Upper lobe of left lung (tissue), 6 donors: Measurements from ENCODE around the gene FRMPD2. TPM values are rescaled to one million over a fixed set of nuclear protein-coding genes. Genes with fewer than 3 reads are reported as not detected.

Source experiments
- ATAC-seq, 2 donors: fragments of 200-7000 bp; cut with Tn5 transposase; one replicate each; pipeline ENCODE4 v1.9.1; 2022; ENCODE audit warnings: mild to moderate bottlenecking in 2 of 2, moderate library complexity in 2 of 2; ENCODE audit not compliant: low FRiP score in 2 of 2
- DNase-seq, 2 donors: peaks; one replicate each; pipeline ENCODE4 v3.0.0-alpha.2; 2019 to 2020
- H3K27ac ChIP-seq, 4 donors: fragments of 200-600 bp; sonication (generic); one replicate each; pipeline ENCODE4 v1.5.1; 2016 to 2019
- H3K27me3 ChIP-seq, 4 donors: fragments of 200-600 bp; sonication (generic); one replicate each; pipeline ENCODE4 v1.5.1; 2017 to 2019
- H3K36me3 ChIP-seq, 4 donors: fragments of 200-600 bp; sonication (generic); one replicate each; pipeline ENCODE4 v1.5.1; 2016 to 2019
- H3K4me1 ChIP-seq, 4 donors: fragments of 200-600 bp; sonication (generic); one replicate each; pipeline ENCODE4 v1.5.1; 2018 to 2019
- H3K4me3 ChIP-seq, 4 donors: fragments of 200-600 bp; sonication (generic); one replicate each; pipeline ENCODE4 v1.5.1; 2017 to 2019; ENCODE audit warnings: mild to moderate bottlenecking in 2 of 4, moderate library complexity in 1 of 4
- H3K9me3 ChIP-seq, 4 donors: fragments of 200-600 bp; sonication (generic); one replicate each; pipeline ENCODE4 v1.5.1; 2018 to 2019
- EP300 ChIP-seq, 4 donors: sonication (generic); formaldehyde crosslinking; IDR thresholded peaks; one replicate each; pipeline ENCODE4 v1.5.1; 2017; ENCODE audit warnings: antibody characterized with exemption in 4 of 4, control low read depth in 2 of 4
- POLR2A ChIP-seq, 4 donors: fragments of 450-650 bp; IDR thresholded peaks; one replicate each; pipeline ENCODE4 v1.5.1; 2016 to 2017; ENCODE audit warnings: antibody characterized with exemption in 4 of 4, mild to moderate bottlenecking in 2 of 4
- POLR2AphosphoS5 ChIP-seq, 2 donors: sonication (generic); formaldehyde crosslinking; IDR thresholded peaks; one replicate each; pipeline ENCODE4 v1.5.1; 2017; ENCODE audit warnings: antibody characterized with exemption in 2 of 2
- WGBS, 2 donors: methylation state at CpG; one replicate each; pipeline ENCODE4 v1.1.5; 2017 to 2018; 5-methylcytosine and 5-hydroxymethylcytosine counted together
- total RNA-seq, 6 donors: library from RNA; depleted of rRNA in 4 of 6; stranded (reverse); fragments of >200 nt in 4 of 6; gene quantifications; one replicate each; pipeline versions ENCODE4 v1.1.0 to v1.2.1, GENCODE V29; 2016 to 2021
- TF ChIP-seq, protein P1 (sequence below), 6 experiments: fragments of 450-650 bp in 4 of 6; fragments of 200-600 bp in 2 of 6; sonication (generic) in 2 of 6; IDR thresholded peaks; one replicate each; pipeline ENCODE4 v1.5.1; 2016 to 2019; ENCODE audit warnings: antibody characterized with exemption in 6 of 6
- donor health status: DM: no; HTN: no; CAD: no; lungs with moderate emphysema.
- donor health status: DM: no; HTN: yes; CAD: no; lungs with severe emphysema.

The FRMPD2 gene
- total RNA-seq = 10 to 100 TPM in 2 of 6 donors, 1 to 10 TPM in 3, under 1 TPM in 1; 0.23 to 38.6 (median 5.6) TPM

GRCh38 chr10:48274636-48275035 is at the start of gene FRMPD2:
Gene FRMPD2, minus strand, starts transcription at chr10:48274696. Its CDS starts 129 bp downstream, at chr10:48274567.
- no peaks in the 10 kb centered on the region for H3K27me3 ChIP-seq
- H3K4me1 ChIP-seq = no peaks in the 10 kb centered on the region
- no peak within 1 kb of the TSS for H3K4me3 ChIP-seq
- no peak for ATAC-seq
- TF ChIP-seq, protein P1, sequence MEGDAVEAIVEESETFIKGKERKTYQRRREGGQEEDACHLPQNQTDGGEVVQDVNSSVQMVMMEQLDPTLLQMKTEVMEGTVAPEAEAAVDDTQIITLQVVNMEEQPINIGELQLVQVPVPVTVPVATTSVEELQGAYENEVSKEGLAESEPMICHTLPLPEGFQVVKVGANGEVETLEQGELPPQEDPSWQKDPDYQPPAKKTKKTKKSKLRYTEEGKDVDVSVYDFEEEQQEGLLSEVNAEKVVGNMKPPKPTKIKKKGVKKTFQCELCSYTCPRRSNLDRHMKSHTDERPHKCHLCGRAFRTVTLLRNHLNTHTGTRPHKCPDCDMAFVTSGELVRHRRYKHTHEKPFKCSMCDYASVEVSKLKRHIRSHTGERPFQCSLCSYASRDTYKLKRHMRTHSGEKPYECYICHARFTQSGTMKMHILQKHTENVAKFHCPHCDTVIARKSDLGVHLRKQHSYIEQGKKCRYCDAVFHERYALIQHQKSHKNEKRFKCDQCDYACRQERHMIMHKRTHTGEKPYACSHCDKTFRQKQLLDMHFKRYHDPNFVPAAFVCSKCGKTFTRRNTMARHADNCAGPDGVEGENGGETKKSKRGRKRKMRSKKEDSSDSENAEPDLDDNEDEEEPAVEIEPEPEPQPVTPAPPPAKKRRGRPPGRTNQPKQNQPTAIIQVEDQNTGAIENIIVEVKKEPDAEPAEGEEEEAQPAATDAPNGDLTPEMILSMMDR (IDR thresholded peaks at IDR 0.05) = no peak
- no peak for TF ChIP-seq EP300 (IDR thresholded peaks at IDR 0.05)
- TF ChIP-seq POLR2AphosphoS5 (IDR thresholded peaks at IDR 0.05) = no peak
- TF ChIP-seq POLR2A (IDR thresholded peaks at IDR 0.05) = no peak
- H3K36me3 ChIP-seq = no peaks in the 10 kb centered on the region
- H3K9me3 ChIP-seq = no peaks in the 10 kb centered on the region
- DNase-seq = peak in 1 of 2 donors; percentile 14
- 69 to 80% methylated on average over 3 to 8 of the region's 8 CpGs for WGBS, 2 donors
- no peak within 1 kb of the TSS for H3K27ac ChIP-seq

DNA sequence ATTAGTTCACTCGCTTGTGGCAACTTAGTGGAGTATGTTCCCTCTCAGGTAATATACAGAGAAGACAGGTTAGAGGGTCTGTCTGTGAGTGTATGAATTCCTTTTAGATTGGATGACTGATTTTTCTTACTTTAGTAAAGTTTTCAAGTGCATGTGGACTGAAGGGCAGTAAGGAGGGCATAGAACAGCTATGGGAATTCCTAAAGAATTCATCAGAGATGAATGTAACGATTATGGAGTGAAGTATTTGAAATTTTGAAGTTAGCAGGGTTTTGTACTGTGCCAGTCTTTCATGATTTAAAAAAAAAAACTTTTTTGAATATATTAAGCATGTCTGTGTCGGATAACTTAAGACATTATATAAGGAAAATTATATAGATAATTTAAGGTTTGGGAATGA is 47.5 kb upstream of the FRMPD2 start:
- Histone ChIP-seq H3K27me3 (no peaks in the 10 kb centered on the region), H3K4me3 (no peak overlapping the region), H3K4me1 (peaks cover 3 to 16% (median 7%) of the 10 kb centered on the region in 4 donors), H3K36me3 (no peaks in the 10 kb centered on the region), H3K27ac (no peak overlapping the region), H3K9me3 (no peaks in the 10 kb centered on the region)
- ATAC-seq = no peak
- WGBS, 2 donors = 92 to 95% methylated on average over 3 of the region's 3 CpGs
- DNase-seq = no peak
- no peak for TF ChIP-seq EP300 (IDR thresholded peaks at IDR 0.05)
- no peak for TF ChIP-seq POLR2A (IDR thresholded peaks at IDR 0.05)
- no peak for TF ChIP-seq POLR2AphosphoS5 (IDR thresholded peaks at IDR 0.05)
- TF ChIP-seq, protein P1 (IDR thresholded peaks at IDR 0.05) = no peak

DNA sequence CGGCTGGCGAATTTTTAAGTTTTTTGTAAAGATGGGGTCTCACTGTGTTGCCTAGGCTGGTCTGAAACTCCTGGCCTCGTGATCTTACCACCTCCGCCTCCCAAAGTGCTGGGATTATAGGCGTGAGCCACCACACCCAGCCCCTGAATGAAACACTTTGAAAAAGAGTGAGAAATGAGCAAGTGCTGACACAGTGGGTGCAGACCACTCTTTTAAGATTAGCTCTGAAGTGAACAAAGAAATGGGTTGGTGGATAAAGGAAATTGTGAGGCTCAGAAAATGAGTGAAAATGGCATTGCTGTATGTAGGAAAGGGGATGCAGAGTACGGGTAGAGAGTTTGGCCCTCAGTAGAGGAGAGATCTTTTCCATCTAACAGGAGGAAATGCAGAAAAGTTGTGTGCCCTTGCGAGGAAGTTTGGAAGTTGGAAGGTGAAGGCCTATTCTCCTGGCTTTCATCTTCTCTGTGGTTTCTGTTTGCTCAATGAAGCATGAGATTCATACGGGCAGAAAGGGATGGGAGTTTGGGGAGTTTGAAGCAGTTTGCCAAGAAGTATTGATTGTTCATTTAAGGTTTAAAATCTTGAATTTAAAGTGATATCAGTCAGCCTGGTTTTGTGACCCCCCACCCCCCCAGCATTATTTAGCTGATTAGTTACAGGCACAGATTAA is 43.0 kb upstream of the FRMPD2 start:
- Histone ChIP-seq H3K27me3 (no peaks in the 10 kb centered on the region), H3K36me3 (no peaks in the 10 kb centered on the region), H3K4me1 (peaks cover 3 to 23% (median 8%) of the 10 kb centered on the region in 4 donors), H3K4me3 (no peak overlapping the region), H3K27ac (no peak overlapping the region), H3K9me3 (no peaks in the 10 kb centered on the region)
- no peak for TF ChIP-seq EP300 (IDR thresholded peaks at IDR 0.05)
- TF ChIP-seq POLR2AphosphoS5 (IDR thresholded peaks at IDR 0.05) = no peak
- no peak for TF ChIP-seq POLR2A (IDR thresholded peaks at IDR 0.05)
- TF ChIP-seq, protein P1 (IDR thresholded peaks at IDR 0.05) = no peak
- 82 to 85% methylated on average over 8 of the region's 8 CpGs for WGBS, 2 donors
- ATAC-seq (no peak), DNase-seq (no peak)

DNA sequence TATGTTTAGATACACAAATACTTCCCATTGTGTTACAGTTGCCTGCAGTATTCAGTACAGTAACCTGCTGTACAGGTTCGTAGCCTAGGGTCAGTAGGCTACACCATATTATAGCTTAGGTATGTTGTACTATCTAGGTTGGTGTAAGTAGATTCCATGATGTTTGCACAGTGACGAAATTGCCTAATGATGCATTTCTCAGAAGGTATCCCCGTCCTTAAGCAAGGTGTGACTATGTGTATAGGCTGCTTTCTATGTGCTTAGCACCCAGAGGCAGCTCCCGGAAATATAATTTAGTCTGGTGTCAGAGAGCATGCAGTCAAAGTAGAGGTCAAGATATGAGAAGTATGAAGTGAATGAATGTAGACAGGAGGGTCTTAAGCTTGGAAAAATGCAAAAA is 41.7 kb upstream of the FRMPD2 start:
- no peak for TF ChIP-seq POLR2AphosphoS5 (IDR thresholded peaks at IDR 0.05)
- no peak for TF ChIP-seq EP300 (IDR thresholded peaks at IDR 0.05)
- Histone ChIP-seq H3K36me3 (no peaks in the 10 kb centered on the region), H3K4me3 (no peak overlapping the region), H3K4me1 (peaks cover 3 to 23% (median 8%) of the 10 kb centered on the region in 4 donors), H3K9me3 (no peaks in the 10 kb centered on the region), H3K27ac (no peak overlapping the region), H3K27me3 (no peaks in the 10 kb centered on the region)
- ATAC-seq = peak in 1 of 2 donors; percentile 65
- DNase-seq = no peak
- 68 to 71% methylated on average over 4 of the region's 4 CpGs for WGBS, 2 donors

DNA sequence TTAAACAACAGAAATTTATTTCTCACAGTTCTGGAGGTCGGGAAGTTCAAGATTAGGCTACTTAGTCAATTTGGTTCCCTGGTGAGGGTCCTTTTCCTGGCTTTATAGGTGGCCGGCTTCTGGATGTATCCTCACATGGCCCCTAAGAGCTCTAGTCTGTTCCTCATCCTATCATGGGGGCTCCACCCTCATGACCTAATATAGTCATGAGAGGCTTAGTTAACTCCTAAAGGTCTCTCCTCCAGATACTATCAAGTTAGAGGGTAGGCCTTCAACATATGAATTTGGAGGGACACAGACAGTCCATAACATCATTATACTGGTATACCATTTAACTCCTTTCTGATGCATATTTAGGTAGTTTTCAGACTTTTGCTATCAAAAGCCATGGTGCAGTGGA is 39.6 kb upstream of the FRMPD2 start:
- no peak for DNase-seq
- no peak for TF ChIP-seq POLR2AphosphoS5 (IDR thresholded peaks at IDR 0.05)
- TF ChIP-seq, protein P1 (IDR thresholded peaks at IDR 0.05) = no peak
- no peak for TF ChIP-seq POLR2A (IDR thresholded peaks at IDR 0.05)
- TF ChIP-seq EP300 (IDR thresholded peaks at IDR 0.05) = no peak
- WGBS, 2 donors = 85 to 97% methylated on average over 2 of the region's 2 CpGs
- Histone ChIP-seq H3K27ac (no peak overlapping the region), H3K9me3 (no peaks in the 10 kb centered on the region), H3K4me3 (no peak overlapping the region), H3K4me1 (peaks cover 6 to 23% (median 14%) of the 10 kb centered on the region in 4 donors), H3K27me3 (no peaks in the 10 kb centered on the region), H3K36me3 (no peaks in the 10 kb centered on the region)
- peak in 1 of 2 donors; percentile 28 for ATAC-seq
